ENCODE results near the gene ASIC3. TPM values are rescaled to one million over a fixed set of nuclear protein-coding genes. Genes with fewer than 3 reads are reported as not detected.
"Not testable (repeated sequence)": the region's sequence is repeated elsewhere in the genome, so short reads cannot be mapped to it uniquely, and the experiment has no call there.

ASIC3 gene
- total RNA-seq, 6 experiments from 2014 or later, result 0.53 to 1.2 (median 1.2) TPM

- intact Hi-C loops (cut with DNase I), result no loop called here
- DNase-seq, result no peak
These were observed 25.1 kb upstream of the ASIC3 start for GRCh38 chr7:151023232-151023631.

GRCh38 chr7:151024435-151025056 lies 23.8 kb upstream of the ASIC3 start, which contains the start of gene ATG9B:
ATG9B (minus strand) TSS chr7:151024494; CDS start chr7:151024423, 71 bp downstream.
- Histone ChIP-seq H3K36me3 (no peaks in the 10 kb centered on the region), H3K27ac (no peak within 1 kb of the TSS), H3K27me3 (no peaks in the 10 kb centered on the region), H3K4me3 (no peak within 1 kb of the TSS), H3K9me3 (no peaks in the 10 kb centered on the region), H3K4me1 (no peaks in the 10 kb centered on the region)
- no peak for ATAC-seq
- TF ChIP-seq POLR2A (IDR thresholded peaks at IDR 0.05), result no peak
- TF ChIP-seq, protein P1, sequence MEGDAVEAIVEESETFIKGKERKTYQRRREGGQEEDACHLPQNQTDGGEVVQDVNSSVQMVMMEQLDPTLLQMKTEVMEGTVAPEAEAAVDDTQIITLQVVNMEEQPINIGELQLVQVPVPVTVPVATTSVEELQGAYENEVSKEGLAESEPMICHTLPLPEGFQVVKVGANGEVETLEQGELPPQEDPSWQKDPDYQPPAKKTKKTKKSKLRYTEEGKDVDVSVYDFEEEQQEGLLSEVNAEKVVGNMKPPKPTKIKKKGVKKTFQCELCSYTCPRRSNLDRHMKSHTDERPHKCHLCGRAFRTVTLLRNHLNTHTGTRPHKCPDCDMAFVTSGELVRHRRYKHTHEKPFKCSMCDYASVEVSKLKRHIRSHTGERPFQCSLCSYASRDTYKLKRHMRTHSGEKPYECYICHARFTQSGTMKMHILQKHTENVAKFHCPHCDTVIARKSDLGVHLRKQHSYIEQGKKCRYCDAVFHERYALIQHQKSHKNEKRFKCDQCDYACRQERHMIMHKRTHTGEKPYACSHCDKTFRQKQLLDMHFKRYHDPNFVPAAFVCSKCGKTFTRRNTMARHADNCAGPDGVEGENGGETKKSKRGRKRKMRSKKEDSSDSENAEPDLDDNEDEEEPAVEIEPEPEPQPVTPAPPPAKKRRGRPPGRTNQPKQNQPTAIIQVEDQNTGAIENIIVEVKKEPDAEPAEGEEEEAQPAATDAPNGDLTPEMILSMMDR (IDR thresholded peaks at IDR 0.05), result no peak
- intact Hi-C loops (cut with DNase I), result no loop called here
- 69% methylated on average over 4 of the region's 4 CpGs for WGBS (ENCODE audit: insufficient coverage, low coverage, low lambda C conversion rate, missing lambda C conversion rate)
- DNase-seq, result no peak

More at GRCh38 chr7:151023232-151023631, 25.1 kb upstream of the ASIC3 start:
- H3K36me3 ChIP-seq, result no peaks in the 10 kb centered on the region
- no peak overlapping the region for H3K4me3 ChIP-seq
- H3K9me3 ChIP-seq, result no peaks in the 10 kb centered on the region
- TF ChIP-seq, protein P1 (IDR thresholded peaks at IDR 0.05), result no peak
- no peak for TF ChIP-seq POLR2A (IDR thresholded peaks at IDR 0.05)
- peaks cover 0 to 10% (median 0%) of the 10 kb centered on the region in 4 donors for H3K4me1 ChIP-seq
- 69% methylated on average over 4 of the region's 10 CpGs for WGBS (ENCODE audit: insufficient coverage, low coverage, low lambda C conversion rate, missing lambda C conversion rate)
- H3K27ac ChIP-seq, result no peak overlapping the region
- H3K27me3 ChIP-seq, result peaks cover 0 to 7% of the 10 kb centered on the region in 2 donors
- no peak for ATAC-seq

DNA sequence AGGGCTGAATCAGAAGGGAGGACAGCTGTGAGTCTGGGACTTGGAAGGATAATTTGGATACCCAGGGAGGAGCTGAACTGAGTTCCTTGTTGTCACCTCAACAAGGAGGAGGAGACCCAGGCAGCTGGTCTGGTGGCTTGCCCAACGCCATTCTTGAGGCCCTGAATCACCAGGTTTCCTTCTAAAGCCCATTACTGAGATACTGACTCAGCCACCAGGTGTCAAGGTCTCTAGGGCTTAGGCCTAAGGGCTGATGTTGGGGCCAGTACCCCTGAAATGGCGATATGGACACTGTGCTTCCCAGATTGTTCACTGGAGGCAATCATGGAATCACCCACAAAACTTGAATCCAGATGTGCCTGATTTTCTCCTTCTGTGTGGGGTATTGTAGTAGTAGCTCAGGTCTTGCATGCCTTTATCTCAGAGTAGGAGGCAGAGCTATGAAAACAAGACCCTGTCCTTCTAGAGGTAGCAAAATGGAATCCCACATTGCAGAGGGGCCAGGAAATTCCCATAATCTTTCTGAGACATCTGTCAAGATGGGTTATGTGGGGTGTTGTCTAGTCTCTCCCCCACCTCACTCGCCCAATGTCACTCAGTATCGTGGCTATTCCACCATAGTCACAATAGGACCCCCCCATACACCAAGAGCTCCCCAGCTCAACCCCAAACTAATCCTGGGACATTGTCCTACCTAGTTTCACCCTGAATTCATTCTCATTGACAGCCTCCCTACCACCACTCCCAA lies 22.2 kb upstream of the ASIC3 start:
- Histone ChIP-seq H3K27ac (no peak overlapping the region), H3K4me3 (no peak overlapping the region), H3K4me1 (no peaks in the 10 kb centered on the region), H3K9me3 (no peaks in the 10 kb centered on the region), H3K27me3 (no peaks in the 10 kb centered on the region), H3K36me3 (no peaks in the 10 kb centered on the region)
- WGBS (ENCODE audit: insufficient coverage, low coverage, low lambda C conversion rate, missing lambda C conversion rate), result 66% methylated on average over 3 of the region's 4 CpGs
- ATAC-seq, result no peak
- no peak for DNase-seq
- TF ChIP-seq POLR2A (IDR thresholded peaks at IDR 0.05), result no peak
- TF ChIP-seq, protein P1 (IDR thresholded peaks at IDR 0.05), result no peak
- intact Hi-C loops (cut with DNase I), result no loop called here

DNA sequence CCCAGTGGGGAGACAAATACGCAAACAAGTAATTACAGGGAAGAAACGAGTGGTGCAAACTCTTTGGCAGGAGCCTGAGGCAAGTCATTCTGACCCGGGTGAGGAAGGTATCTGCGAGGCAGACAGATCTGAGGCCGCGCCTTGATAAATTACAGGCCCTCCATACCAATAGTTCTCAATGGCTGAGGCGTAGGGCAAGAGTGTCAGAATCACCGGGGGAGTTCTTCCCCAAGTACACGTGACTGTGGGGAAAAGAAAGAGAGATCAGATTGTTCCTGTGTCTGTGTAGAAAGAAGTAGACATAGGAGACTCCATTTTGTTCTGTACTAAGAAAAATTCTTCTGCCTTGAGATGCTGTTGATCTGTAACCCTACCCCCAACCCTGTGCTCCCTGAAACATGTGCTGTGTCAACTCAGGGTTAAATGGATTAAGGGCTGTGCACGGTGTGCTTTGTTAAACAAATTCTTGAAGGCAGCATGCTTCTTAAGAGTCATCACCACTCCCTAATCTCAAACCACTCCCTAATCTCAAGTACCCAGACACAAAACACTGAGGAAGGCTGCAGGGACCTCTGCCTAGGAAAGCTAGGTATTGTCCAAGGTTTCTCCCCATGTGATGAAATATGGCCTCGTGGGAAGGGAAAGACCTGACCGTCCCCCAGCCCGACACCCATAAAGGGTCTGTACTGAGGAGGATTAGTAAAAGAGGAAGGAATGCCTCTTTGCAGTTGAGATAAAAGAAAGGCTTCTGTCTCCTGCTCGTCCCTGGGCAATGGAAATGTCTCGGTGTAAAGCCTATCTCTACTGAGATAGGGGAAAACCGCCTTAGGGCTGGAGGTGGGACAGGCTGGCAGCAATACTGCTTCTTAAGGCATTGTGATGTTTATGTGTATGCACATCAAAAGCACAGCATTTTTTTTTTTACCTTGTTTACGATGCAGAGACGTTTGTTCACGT lies 21.3 kb upstream of the ASIC3 start:
- ATAC-seq; H3K9me3 ChIP-seq; H3K27me3 ChIP-seq; H3K4me1 ChIP-seq; DNase-seq; intact Hi-C loops (cut with DNase I); H3K27ac ChIP-seq; H3K36me3 ChIP-seq: not testable (repeated sequence)
- 43% methylated on average over 19 of the region's 19 CpGs for WGBS (ENCODE audit: insufficient coverage, low coverage, low lambda C conversion rate, missing lambda C conversion rate)
- peak overlapping the region in 2 of 3 donors; percentile 81 to 85 for H3K4me3 ChIP-seq

DNA sequence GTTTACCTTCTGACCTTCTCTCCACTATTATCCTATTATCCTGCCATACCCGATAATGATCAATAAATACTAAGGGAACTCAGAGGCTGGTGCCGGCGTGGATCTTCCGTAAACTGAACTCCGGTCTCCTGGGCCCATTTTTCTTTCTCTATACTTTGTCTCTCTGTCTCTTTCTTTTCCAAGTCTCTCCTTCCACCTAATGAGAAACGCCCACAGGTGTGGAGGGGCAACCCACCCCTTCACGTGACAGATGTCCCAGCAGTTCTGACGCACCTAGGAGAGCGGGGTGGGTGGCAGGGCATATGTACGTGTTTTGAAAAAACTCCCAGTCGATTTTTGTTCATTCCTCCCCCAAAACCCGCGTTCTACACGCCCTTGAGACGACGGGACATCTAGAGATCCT lies 20.6 kb upstream of the ASIC3 start:
- H3K4me1 ChIP-seq; H3K36me3 ChIP-seq; intact Hi-C loops (cut with DNase I); ATAC-seq; H3K27me3 ChIP-seq; DNase-seq; H3K9me3 ChIP-seq: not testable (repeated sequence)
- Histone ChIP-seq H3K27ac (peak overlapping the region in 1 of 3 donors; percentile 18), H3K4me3 (peak overlapping the region; percentile 81 to 94 (median 85))
- 8% methylated on average over 15 of the region's 16 CpGs for WGBS (ENCODE audit: insufficient coverage, low coverage, low lambda C conversion rate, missing lambda C conversion rate)

All from right lobe of liver (tissue), 6 donors.